HEK293T (cell line): Measurements from ENCODE around the gene STOX1.

Experiments
- CTCF ChIA-PET: fragments of 350-600 bp; formaldehyde crosslinking; extraction: SDS; loops from one replicate; lab custom pipeline; 2021; ENCODE audit warnings: antibody characterized with exemption, inconsistent platforms; lab: Yijun Ruan, JAX
- POLR2A ChIA-PET: fragments of 350-600 bp; formaldehyde crosslinking; extraction: SDS; loops from one replicate; lab custom pipeline; 2020; ENCODE audit warnings: antibody characterized with exemption, inconsistent platforms; lab: Yijun Ruan, JAX
- DNase-seq: peaks from one replicate; pipeline ENCODE4 v3.0.0; 2012; ENCODE audit warnings: mixed read lengths; ENCODE audit errors: extremely low spot score
- ARNT ChIP-seq: fragments of 450-650 bp; IDR thresholded peaks from 2 replicates; pipeline ENCODE4 v1.6.1; 2017; ENCODE audit warnings: mild to moderate bottlenecking
- BHLHE40 ChIP-seq: fragments of 450-650 bp; IDR thresholded peaks from 2 replicates; pipeline ENCODE4 v1.6.1; 2016; ENCODE audit warnings: mild to moderate bottlenecking, moderate library complexity, borderline replicate concordance
- CTBP1 ChIP-seq: fragments of 450-650 bp; IDR thresholded peaks from 2 replicates; pipeline ENCODE4 v1.6.1; 2016; ENCODE audit warnings: borderline replicate concordance
- ELF4 ChIP-seq: fragments of 450-650 bp; IDR thresholded peaks from 2 replicates; pipeline ENCODE4 v1.6.1; 2017; ENCODE audit warnings: antibody characterized with exemption
- FOXA1 ChIP-seq: fragments of 450-650 bp; IDR thresholded peaks from 2 replicates; pipeline ENCODE4 v1.6.1; 2016; ENCODE audit warnings: mild to moderate bottlenecking
- FOXK2 ChIP-seq: fragments of 450-650 bp; IDR thresholded peaks from 2 replicates; pipeline ENCODE4 v1.6.1; 2016; ENCODE audit warnings: mild to moderate bottlenecking
- FOXM1 ChIP-seq: fragments of 450-650 bp; IDR thresholded peaks from 2 replicates; pipeline ENCODE4 v1.6.1; 2017; ENCODE audit warnings: mild to moderate bottlenecking, borderline replicate concordance
- HDGF ChIP-seq: fragments of 450-650 bp; IDR thresholded peaks from 2 replicates; pipeline ENCODE4 v1.6.1; 2017; ENCODE audit warnings: antibody characterized with exemption, borderline replicate concordance
- L3MBTL2 ChIP-seq: fragments of 450-650 bp; conservative IDR thresholded peaks from 2 replicates; pipeline ENCODE4 v1.6.1; 2016; ENCODE audit warnings: mild to moderate bottlenecking
- LEF1 ChIP-seq: fragments of 450-650 bp; IDR thresholded peaks from 2 replicates; pipeline ENCODE4 v1.6.1; 2017; ENCODE audit warnings: mild to moderate bottlenecking, borderline replicate concordance
- NFRKB ChIP-seq: fragments of 450-650 bp; IDR thresholded peaks from 2 replicates; pipeline ENCODE4 v1.6.1; 2016; ENCODE audit warnings: mild to moderate bottlenecking, moderate library complexity
- SP1 ChIP-seq: fragments of 450-650 bp; IDR thresholded peaks from 2 replicates; pipeline ENCODE4 v1.6.1; 2017
- SUZ12 ChIP-seq: fragments of 450-650 bp; IDR thresholded peaks from 2 replicates; pipeline ENCODE4 v1.6.1; 2016; ENCODE audit warnings: mild to moderate bottlenecking
- TARDBP ChIP-seq: fragments of 450-650 bp; IDR thresholded peaks from 2 replicates; pipeline ENCODE4 v1.6.1; 2016
- ZNF384 ChIP-seq: fragments of 450-650 bp; IDR thresholded peaks from 2 replicates; pipeline ENCODE4 v1.6.1; 2016
- TF ChIP-seq, protein P1 (sequence below): fragments of 450-650 bp; IDR thresholded peaks from 2 replicates; pipeline ENCODE4 v1.6.1; 2016

Gene STOX1

DNA sequence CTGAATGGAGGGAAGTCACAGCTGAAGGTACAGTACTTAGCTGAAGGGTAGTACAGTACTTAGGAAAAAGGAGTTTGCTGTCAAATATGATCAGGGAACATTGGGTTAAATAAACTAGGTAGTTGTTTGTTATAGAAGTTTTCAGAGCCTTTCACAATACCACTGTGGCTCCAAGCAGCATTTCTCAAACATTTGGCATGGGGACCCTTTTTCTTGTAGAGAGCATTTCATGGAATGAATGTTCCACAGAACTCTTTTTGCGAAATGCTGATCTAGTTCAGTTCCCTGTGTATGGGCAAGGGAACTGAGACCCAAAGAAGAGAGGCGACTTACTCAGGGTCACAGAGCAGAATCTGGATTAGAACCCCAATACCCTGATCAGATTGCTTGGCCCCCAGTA, 42.3 kb downstream of the STOX1 start:
- TF ChIP-seq BHLHE40 (no peak), FOXA1 (no peak), FOXM1 (no peak), LEF1 (no peak), ELF4 (no peak), CTBP1 (no peak), FOXK2 (no peak), SUZ12 (no peak)
- ChIA-PET CTCF (no interaction called here), POLR2A (interaction anchor here (0.8 kb wide), 1 partner anchor 85 kb away, joined by 3 read pairs; no protein-coding TSS in a partner anchor)
- DNase-seq = no peak

DNA sequence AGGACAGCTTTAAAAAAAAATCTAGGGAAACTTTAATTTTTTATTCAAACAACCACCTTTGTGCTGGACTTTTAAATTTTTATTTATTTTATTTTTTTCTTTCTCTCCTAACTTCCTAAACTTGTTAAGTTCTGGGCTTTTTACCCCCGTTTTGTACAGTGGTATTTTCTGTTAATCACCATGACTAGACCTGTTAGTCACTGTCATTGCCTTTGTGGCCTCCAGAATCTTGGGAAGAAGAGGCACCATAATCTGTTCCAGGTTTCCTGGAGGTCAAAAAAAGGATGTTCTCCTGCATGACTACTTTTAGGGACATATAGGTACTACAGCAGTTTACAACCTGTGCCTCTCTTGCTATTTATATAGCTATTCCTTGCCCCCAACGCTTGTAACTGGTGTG, 42.7 kb downstream of the STOX1 start:
- DNase-seq = no peak
- ChIA-PET CTCF (no interaction called here), POLR2A (interaction anchor here (0.7 to 0.8 kb wide), 2 partner anchors 19 to 85 kb away, joined by 3 read pairs; no protein-coding TSS in a partner anchor)
- TF ChIP-seq ELF4 (no peak), FOXA1 (no peak), FOXK2 (no peak), SUZ12 (no peak), BHLHE40 (no peak), FOXM1 (no peak), LEF1 (no peak), NFRKB (no peak), CTBP1 (no peak), ARNT (no peak), TARDBP (no peak), HDGF (no peak), SP1 (no peak), ZNF384 (no peak), L3MBTL2 (no peak)
- TF ChIP-seq, protein P1, sequence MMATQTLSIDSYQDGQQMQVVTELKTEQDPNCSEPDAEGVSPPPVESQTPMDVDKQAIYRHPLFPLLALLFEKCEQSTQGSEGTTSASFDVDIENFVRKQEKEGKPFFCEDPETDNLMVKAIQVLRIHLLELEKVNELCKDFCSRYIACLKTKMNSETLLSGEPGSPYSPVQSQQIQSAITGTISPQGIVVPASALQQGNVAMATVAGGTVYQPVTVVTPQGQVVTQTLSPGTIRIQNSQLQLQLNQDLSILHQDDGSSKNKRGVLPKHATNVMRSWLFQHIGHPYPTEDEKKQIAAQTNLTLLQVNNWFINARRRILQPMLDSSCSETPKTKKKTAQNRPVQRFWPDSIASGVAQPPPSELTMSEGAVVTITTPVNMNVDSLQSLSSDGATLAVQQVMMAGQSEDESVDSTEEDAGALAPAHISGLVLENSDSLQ = no peak

DNA sequence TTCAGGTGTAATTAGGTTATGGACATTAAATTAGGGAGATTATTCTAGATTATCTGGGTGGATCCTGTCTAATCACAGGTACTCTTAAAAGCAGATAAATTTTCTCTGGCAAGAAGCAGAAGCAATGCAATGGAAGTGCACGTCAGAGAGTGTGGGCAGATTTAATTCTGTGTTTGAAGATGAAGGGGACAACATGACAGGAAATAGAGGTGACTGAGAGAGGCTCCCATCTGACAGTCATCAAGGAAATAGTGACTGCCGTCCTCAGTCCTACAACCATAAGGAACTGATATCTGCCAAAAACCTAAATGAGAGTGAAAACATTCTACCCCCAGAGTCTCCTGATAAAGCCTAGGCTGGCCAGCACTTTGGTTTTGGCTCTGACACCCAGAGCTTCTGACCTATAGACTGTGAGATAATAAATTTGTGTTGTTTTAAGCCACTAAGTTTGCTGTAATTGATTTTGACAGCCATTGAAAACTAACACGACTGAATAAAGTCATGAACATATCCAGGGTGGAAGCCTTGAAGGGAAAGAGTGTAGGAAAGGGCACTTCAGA, 43.3 kb downstream of the STOX1 start:
- ChIA-PET CTCF (no interaction called here), POLR2A (interaction anchor here (0.7 to 1.1 kb wide), 3 partner anchors 18 to 84 kb away, joined by 3 to 5 read pairs (median 3); no protein-coding TSS in a partner anchor)
- TF ChIP-seq ARNT (no peak), FOXM1 (no peak), TARDBP (no peak), LEF1 (no peak), HDGF (no peak), ZNF384 (no peak), L3MBTL2 (no peak), CTBP1 (no peak), ELF4 (no peak), SP1 (no peak), BHLHE40 (no peak), FOXK2 (no peak), FOXA1 (no peak), NFRKB (no peak), SUZ12 (no peak)
- TF ChIP-seq, protein P1 = no peak
- no peak for DNase-seq

DNA sequence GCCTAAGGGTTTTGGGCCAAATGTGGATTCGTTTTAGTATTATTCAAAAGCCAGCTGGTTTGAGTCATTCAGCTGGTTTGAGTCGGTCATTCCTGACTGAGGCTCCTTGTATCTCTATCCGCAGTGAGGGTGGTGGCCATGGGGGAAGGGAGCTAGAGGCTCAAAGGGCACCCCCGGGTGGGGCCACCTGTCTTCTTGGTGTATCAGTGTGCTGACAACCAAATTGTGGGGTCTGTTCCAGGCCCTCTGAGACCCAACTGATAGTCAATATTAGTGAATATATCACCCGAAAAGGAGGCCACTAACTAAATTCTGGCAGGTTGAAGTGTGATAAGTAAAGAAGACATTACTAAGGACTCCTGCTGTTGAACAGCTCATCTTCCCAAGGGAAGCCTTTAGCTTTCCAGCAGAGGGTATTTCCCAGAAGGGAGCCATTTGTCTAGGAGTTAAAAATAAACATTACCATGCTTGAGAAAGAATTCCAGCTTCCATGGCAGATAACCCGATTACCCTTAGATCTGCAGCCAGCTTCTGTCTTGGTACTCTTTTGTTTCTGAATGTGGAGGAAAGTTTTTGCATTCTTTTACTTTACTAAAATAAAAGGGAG, 43.9 kb downstream of the STOX1 start:
- TF ChIP-seq HDGF = no peak
- no peak for TF ChIP-seq L3MBTL2
- no peak for TF ChIP-seq NFRKB
- no peak for TF ChIP-seq FOXM1
- CTCF ChIA-PET = no interaction called here
- POLR2A ChIA-PET = interaction anchor here (1.1 to 1.4 kb wide), 2 partner anchors 29 to 44 kb away, joined by 5 to 6 read pairs; partner anchors contain the start of gene STOX1
- no peak for DNase-seq

DNA sequence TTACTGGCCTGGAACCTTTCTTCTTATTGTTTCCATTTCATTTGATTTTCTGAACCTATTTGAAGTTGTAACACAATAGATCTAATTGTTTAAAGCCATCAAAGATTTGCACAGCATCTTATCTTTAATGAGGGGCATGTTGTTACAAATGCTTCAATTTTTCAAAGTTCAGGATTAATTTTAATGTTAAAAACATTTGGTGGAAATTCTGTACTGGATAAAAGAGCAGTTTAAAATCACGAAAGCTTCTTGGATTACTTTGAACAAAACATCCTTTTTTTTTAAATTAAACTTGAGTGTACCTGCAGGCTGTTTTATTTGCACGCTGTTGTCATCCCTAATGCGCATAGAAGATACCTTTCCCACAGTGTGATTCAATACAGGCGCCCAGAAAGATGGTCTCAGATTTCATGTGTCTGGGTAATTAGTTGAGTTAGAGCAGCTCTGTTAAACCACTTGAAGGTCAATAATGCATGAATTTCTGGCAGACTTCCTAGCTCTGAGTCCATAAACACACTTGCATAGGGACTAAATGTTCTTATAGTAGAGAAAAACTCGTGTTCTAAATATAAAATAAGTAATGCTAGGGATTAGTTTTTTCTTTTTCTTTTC, 44.5 kb downstream of the STOX1 start:
- TF ChIP-seq CTBP1 (peak; percentile 80; the same call in 1 of the 2 replicates), BHLHE40 (no peak)
- TF ChIP-seq, protein P1 = peak; percentile 42
- DNase-seq = peak; percentile 60
- POLR2A ChIA-PET = interaction anchor here (1.1 to 1.4 kb wide), 2 partner anchors 28 to 45 kb away, joined by 5 to 6 read pairs; partner anchors contain the start of gene STOX1
- CTCF ChIA-PET = no interaction called here
